ENCODE data around the gene SENP2. TPM values are rescaled to one million over a fixed set of nuclear protein-coding genes. Genes with fewer than 3 reads are reported as not detected.

Gene SENP2
- total RNA-seq, 2 experiments from 2014 or later, result 32.8 to 33.6 TPM

DNA sequence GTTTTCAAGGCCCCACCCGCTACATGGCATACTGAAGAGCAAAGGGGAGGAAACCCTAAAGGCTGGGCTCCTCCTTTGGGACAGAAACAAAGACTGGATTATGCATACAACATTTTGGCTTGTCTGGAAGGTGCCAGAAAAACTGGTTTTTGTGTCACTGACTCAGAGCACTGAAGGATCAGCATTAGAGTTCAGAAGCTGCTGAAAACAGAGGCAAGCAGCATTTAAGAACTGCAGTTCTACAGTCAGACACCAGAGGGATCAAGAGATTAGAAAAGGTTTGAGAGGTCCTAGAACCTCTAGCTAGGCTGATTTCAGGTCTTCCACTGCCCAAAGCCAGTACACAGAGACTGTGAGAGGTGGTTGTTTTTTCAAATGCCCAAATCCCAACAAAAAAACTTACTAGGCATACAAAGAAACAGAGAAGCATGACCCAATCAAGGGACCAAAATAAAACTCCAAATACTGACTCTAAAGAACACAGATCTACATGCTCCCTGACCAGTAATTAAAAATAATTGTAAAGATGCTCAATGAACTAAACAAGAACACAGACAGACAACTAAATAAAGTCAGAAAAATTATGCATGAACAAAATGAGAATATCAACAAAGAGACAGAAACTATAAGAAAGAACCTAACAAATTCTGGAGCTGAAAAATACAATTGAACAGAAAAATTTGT, 91.2 kb downstream of the SENP2 start:
- Mint-ChIP-seq H3K27ac (no peak overlapping the region), H3K4me3 (no peak overlapping the region), H3K9me3 (no peaks in the 10 kb centered on the region), H3K4me1 (no peaks in the 10 kb centered on the region), H3K27me3 (peaks cover 48% of the 10 kb centered on the region), H3K36me3 (ENCODE audit: low read depth) (no peaks in the 10 kb centered on the region)
- CTCF ChIA-PET, result interaction anchor here (0.5 to 2.4 kb wide), 6 partner anchors 10 to 91 kb away, joined by 3 to 30 read pairs (median 5); partner anchors contain the start of gene SENP2
- DNase-seq, result no peak
- POLR2A ChIA-PET, result interaction anchor here (1.5 kb wide), 1 partner anchor 91 kb away, joined by 4 read pairs; no protein-coding TSS in a partner anchor

DNA sequence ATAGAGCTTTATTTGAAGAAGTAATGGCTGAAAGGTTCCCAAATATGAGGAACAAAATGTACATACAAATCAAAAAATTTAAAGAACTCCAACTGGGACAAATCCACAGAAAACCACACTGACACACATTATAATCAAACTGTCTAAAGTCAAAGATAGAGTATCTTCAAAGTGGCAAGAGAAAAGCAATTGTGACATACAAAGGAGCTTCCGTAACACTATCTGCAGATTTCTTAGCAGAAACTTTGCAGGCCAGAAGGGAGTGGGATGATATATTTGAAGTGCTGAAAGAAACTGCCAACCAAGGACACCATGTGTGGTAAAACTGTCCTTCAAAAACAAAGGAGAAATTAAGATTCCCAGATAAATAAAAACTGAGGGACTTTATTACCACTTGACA, 91.9 kb downstream of the SENP2 start:
- no peaks in the 10 kb centered on the region for H3K4me1 Mint-ChIP-seq
- H3K27me3 Mint-ChIP-seq, result peaks cover 44% of the 10 kb centered on the region
- H3K9me3 Mint-ChIP-seq, result no peaks in the 10 kb centered on the region

DNA sequence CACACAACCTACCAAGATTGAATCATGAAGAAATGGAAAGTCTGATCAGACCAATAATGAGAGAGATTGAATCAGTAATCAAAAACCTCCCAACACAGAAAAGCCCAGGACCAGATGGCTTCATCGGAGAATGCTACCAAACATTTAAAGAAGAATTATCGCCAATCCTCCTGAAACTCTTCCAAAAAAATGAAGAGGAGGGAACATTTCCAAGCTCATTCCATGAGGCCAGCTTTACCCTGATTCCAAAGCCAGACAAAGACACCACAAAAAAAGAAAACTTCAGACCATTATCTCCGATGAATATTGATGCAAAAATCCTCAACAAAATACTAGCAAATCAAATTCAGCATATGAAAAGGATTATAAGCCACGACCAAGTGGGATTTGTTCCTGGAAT, 94.1 kb downstream of the SENP2 start:
- Mint-ChIP-seq H3K27ac (no peak overlapping the region), H3K9me3 (no peaks in the 10 kb centered on the region), H3K27me3 (peaks cover 33% of the 10 kb centered on the region), H3K36me3 (ENCODE audit: low read depth) (no peaks in the 10 kb centered on the region), H3K4me1 (no peaks in the 10 kb centered on the region), H3K4me3 (no peak overlapping the region)
- DNase-seq, result no peak
- CTCF ChIA-PET, result interaction anchor here (1.2 to 1.6 kb wide), 2 partner anchors 20 to 88 kb away, joined by 4 read pairs; no protein-coding TSS in a partner anchor
- POLR2A ChIA-PET, result no interaction called here

More for the DNA sequence above, 91.9 kb downstream of the SENP2 start:
- no peak overlapping the region for H3K27ac Mint-ChIP-seq
- no peaks in the 10 kb centered on the region for H3K36me3 Mint-ChIP-seq (ENCODE audit: low read depth)
- ChIA-PET POLR2A (interaction anchor here (1.5 kb wide), 1 partner anchor 90 kb away, joined by 4 read pairs; no protein-coding TSS in a partner anchor), CTCF (interaction anchor here (1.0 to 2.4 kb wide), 4 partner anchors 18 to 92 kb away, joined by 3 to 30 read pairs (median 12); partner anchors contain the start of gene SENP2)
- DNase-seq, result no peak
- H3K4me3 Mint-ChIP-seq, result no peak overlapping the region

Other genes with a start within 250 kb of the SENP2 start
- gene MAP3K13, start 223.2 kb upstream of the SENP2 start, total RNA-seq, result 10 to 100 TPM; 11.0 to 11.3 TPM
- 10 to 100 TPM; 21.4 to 21.8 TPM for gene TMEM41A, start 87.3 kb upstream of the SENP2 start, total RNA-seq
- not detected for gene LIPH, start 33.7 kb upstream of the SENP2 start, total RNA-seq
- under 1 TPM; 0.13 to 0.40 TPM for gene IGF2BP2, start 238.7 kb downstream of the SENP2 start, total RNA-seq

All from activated CD4-positive, alpha-beta memory T cell treated with anti-CD3 and anti-CD28 coated beads, Interleukin-2, amount 10 ng/mL, durations not matched to agents 7 days and 5 days (primary cell).